GM12872 (cell line): ENCODE data around the gene LCN2.

Experiments
- TF ChIP-seq, protein P1 (sequence below): IDR thresholded peaks from 3 replicates; pipeline ENCODE4 v1.5.1; 2011; ENCODE audit warnings: low read depth, mild to moderate bottlenecking, low read length, moderate library complexity; ENCODE audit not compliant: insufficient read depth

Gene LCN2

GRCh38 chr9:128152133-128153059, 3.1 kb downstream of the LCN2 start:
- TF ChIP-seq, protein P1, sequence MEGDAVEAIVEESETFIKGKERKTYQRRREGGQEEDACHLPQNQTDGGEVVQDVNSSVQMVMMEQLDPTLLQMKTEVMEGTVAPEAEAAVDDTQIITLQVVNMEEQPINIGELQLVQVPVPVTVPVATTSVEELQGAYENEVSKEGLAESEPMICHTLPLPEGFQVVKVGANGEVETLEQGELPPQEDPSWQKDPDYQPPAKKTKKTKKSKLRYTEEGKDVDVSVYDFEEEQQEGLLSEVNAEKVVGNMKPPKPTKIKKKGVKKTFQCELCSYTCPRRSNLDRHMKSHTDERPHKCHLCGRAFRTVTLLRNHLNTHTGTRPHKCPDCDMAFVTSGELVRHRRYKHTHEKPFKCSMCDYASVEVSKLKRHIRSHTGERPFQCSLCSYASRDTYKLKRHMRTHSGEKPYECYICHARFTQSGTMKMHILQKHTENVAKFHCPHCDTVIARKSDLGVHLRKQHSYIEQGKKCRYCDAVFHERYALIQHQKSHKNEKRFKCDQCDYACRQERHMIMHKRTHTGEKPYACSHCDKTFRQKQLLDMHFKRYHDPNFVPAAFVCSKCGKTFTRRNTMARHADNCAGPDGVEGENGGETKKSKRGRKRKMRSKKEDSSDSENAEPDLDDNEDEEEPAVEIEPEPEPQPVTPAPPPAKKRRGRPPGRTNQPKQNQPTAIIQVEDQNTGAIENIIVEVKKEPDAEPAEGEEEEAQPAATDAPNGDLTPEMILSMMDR: no peak

- TF ChIP-seq, protein P1: no peak
Observed at GRCh38 chr9:128153060-128153946, 4.0 kb downstream of the LCN2 start.

DNA sequence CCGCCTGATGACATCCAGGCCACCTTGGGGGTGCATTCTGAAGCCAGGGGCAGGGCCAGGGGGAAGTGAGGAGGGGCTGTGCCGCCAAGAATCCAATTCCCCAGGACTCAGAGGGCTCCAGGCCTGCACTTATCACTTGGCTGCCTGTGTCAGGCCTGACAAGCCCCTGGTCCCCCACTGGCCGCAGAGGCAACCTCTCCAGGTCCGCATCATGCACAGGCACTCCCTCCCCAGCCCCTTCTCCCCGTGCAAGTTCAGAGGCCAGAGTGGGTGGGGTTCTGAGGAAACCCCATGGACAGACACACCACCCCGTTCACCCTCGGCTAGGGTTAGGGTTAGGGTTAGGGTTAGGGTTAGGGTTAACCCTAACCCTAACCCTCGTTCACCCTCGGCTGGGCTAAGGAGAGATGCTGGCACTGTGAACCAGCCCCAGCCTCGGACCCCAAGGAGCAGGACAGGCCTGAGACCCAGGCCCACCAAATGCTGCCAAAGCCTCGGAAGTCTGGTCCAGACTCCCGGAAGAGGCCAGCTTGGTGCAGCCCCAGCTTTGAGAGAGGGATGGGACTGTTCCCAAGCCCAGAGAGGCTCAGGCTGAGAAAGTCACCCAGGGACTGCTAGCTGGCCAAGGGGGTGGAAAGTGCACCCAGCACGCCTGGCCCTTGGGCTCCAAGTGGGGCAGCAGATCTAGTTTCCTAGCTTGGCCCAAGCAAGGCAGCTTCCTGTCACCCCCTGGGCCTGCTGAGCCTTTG, 4.9 kb downstream of the LCN2 start:
- TF ChIP-seq, protein P1: no peak

- TF ChIP-seq, protein P1: no peak
Observed at GRCh38 chr9:128155736-128156500, 6.7 kb downstream of the LCN2 start.

DNA sequence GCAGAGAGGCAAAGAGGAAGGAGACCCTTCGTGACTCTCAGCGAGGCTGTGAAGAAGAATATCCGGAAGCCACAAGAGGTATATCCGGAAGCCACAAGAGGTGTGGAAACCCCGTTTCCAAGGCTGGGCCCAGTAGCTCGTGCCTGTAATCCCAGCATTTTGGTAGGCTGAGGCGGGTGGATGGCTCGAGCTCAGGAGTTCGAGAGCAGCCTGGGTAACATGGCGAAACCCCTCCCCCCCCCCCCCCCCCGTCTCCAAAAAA, 10.2 kb downstream of the LCN2 start:
- TF ChIP-seq, protein P1: no peak

DNA sequence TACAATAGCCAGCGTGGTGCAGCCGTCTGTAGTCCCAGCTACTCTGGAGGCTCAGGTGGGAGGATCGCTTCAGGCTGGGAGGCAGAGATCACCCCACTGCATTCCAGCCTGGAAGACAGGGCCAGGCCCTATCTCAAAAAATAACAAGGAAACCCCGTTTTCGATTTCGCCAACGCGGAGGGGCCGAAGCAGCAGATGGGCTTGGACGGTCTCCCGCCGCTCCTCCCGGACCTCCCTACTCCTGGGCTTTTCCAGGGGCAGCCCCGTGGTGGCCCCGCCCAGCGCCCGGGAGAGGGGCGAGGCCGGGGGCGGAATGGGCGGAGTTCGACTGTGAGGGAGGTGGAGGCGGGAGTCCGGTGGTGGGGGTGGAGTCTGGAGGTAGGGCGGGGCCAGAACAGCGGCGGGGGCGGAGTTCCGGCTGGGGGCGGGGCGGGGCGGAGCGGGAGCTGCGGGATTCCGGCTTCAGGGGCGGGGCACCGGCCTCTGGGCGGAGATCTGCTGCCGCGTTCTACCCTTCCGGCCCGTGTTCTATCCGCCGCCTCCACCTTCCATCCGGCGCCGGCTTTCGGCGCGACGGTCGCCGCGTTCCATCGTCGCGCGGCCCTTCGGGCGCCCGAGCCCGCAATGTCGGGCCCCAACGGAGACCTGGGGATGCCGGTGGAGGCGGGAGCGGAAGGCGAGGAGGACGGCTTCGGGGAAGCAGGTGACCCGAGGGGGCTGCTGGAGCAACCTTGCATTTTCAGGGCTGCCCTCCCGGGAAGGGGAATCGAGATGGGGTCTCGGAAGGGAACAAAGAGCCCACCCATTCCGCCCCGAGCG, 10.7 kb downstream of the LCN2 start, which contains the start of gene BBLN:
Gene BBLN, plus strand, starts transcription at position 482 of the 819 bp plus-strand sequence. Its CDS starts 143 bp downstream, at position 625.
- TF ChIP-seq, protein P1: no peak
